ENCODE results near the gene HEXIM2.

Gene HEXIM2

DNA sequence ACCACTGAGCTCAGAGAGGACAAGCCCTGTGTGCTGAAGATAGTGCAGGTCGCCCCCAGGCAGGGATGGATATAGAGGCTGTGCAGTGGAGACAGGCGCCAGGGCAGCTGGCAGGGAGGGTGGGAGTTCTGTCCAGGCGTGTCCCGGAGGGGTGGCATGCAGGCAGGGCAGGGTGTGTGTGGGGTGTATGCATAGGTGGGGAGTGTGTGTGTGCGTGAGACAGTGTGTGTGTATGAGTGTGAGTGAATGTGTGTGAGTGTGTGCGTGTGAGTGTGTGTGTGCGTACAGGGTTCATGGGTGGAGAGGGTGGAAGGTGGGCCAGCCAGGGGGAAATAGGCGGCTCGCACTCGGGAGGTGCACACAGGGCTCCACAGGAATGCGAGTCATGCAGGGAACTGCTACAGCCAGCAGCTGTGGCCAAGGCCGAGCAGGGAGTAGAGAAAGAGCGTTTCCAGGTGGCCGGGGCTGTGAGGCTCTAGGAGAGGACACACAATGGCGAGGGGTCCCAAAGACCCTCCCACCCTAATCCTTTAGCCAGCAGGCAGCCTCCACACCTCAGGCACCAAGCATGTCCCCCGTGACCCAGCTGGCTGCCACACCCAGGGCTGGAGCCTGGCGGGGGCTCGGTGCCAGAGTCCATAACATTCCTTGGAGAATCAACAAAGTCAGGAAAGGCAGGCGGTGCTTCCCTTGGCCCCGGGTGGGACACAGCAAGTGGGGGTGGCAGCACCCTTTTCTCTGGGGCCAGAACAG lies 34.0 kb upstream of the HEXIM2 start:
- DNase-seq (ENCODE audit: low spot score): no peak

DNA sequence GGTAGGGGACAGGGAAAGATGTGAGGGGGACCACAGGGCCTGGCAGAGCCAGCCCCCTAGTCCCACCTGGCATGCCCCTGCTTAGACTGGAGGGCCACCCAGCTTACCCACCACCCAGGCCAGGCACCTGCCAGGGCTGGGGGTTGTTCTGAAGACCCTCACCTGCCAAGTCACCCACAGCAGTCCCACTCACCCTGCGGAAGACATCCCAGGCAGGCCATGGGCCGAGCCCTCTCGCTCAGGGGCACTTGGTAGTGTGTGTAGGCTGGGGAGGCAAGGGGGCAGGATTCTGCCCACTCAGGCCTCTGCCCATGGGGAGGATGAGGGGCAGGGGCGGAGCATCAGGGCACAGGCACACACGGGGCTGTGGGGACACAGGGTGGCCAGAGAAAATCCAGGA lies 33.3 kb upstream of the HEXIM2 start:
- DNase-seq (ENCODE audit: low spot score): no peak

DNA sequence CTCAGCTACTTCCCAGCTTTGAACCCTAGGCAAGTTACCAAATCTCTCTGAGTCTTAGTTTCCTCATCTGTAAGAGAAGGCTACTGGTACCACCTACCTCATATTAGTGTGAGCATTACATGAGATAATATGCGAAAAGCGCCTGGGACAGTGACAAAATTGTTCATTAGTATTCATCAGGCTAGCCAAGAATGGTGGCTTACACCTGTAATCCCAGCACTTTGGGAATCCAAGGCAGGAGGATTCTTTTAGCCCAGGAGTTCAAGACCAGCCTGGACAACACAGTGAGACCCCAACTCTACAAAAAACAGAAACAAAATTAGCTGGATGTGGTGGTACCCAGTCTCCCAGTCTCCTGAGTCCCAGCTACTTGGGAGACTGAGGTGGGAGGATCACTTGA lies 32.7 kb upstream of the HEXIM2 start:
- no peak for DNase-seq (ENCODE audit: low spot score)

DNA sequence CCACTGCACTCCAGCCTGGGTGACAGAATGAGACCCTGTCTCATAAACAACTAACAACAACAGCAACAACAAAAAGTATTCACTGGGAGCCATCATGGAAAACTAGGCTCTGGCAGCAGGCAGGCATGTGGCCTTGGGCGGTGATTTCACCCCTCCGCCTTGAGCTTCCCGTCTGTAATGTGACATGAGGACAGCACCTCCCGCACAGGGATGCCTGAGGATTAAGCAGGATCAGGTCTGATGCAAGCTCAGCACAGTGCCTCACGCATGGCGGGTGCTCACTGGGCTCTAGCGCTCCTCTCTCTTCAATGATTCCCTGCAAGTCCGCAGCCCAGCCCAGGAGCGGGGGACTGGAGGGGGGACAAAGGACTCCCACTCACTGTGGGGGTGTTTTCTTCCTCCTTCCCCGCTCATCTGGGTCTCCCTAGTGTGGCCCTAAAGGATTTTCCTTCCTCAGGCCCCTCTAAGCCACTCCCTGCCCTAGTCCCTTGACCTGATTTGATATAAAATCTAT lies 32.2 kb upstream of the HEXIM2 start:
- DNase-seq (ENCODE audit: low spot score): no peak

DNA sequence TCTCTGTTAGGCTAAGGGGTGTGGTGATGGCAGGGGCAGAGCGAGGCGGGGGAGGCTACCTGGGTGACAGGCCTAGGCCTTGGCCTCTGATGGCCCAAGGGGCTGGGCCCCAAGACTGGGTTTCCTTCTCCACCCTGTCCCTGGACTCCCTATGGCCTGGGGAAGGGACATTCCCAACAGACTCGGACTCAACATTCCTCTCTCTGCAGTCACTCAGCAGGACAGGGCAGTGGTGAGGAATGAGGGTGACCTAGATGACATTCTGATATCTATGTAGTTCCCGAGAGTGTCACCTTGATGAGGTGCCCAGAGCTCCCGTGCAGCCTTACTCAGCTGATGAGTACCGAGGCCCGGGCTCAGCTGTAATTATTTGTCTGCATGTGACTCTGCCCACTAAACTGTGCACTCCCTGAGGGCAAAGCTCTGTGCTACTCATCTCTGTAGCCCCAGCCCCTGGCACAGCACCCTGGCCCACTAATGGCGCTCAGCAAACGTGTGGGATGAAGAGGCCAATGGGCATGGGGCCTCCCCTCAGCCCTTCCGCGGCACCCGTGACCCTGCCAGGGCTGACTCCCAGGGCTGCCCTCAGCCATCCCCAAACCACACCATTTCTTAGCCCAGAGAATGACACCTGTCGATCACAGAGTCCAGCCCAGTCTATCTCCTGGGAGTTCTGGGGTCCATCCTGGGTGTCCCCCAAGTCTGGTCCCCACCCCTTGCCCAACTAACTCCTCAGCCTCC lies 31.6 kb upstream of the HEXIM2 start:
- no peak for DNase-seq (ENCODE audit: low spot score)

DNA sequence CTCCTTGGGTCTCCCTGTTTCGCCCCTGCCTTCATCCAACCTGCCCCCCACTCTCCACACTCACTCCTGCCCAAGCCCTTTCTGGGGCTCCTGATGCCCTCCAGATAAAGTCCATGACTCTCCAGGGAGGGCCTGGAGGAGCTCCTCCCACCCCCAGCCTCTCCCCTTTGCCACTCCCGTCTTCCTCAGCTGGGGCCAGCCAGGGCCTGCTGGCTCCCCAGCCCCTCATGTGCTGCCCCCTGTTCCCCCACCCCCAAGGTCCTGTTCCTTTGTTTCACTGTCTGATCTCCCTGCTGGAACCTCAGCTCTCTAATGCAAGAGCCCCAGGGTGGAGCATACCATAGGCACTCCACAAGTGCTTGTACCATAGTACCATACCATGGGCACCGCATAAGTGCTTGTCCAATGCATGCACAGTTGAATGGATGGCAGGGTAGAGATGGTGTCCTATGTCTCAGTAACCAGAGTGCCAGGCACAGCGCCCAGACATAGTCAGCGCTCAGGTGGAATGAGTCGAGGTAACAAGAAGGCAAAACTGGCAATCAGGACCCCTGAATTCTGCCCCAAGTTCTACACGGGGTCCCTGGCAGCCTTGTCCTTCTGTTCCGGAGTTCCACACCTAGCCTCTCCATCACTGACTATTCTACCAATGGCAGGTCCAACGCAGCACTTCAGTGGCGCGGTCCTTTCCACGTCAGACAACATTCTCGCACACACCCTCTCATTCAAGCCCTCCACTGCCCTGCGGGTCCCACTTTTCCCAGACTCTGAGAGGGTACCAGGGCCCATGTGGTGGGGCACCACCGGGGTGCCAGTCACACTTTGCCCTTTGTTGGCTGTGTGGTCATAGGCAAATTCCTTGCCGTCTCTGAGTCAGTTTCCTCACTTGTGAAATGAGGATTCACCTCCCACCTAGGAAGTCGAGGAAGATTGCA lies 30.7 kb upstream of the HEXIM2 start:
- DNase-seq (ENCODE audit: low spot score): no peak

DNA sequence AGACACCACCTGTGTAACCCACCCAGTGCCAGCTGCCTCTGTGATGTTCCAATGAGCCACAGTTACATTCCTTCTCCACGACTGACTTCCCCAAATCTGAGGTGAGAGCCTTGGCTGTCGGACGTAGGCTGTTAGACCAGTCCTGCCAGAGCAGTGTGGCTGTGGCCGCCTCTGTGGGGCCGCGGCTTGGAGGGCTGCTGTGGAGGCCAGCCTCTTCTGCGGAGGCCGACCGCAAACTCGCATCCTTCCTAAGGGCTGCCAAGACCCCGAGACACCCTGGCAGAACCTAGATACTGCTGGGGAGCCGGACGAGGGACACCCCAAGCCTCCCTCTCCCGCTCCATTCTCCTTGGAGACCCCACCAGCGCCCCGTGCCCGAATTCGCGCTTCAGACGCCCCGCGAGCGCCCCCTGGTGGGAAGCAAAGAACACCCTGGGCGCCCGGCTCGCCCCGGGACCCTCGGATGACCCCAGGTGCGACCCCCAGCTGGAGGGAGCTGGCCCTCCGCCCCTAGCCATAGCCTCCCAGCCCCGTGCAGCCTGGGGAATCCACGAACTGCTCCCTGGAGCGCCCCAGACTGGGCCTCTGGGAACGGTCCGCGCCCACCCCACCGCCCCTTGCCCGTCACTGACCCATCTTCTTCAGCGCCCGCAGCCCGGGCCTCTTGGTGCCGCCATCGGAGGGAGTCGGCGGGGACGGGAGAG lies 29.9 kb upstream of the HEXIM2 start:
- DNase-seq (ENCODE audit: low spot score): peak; percentile 49

DNA sequence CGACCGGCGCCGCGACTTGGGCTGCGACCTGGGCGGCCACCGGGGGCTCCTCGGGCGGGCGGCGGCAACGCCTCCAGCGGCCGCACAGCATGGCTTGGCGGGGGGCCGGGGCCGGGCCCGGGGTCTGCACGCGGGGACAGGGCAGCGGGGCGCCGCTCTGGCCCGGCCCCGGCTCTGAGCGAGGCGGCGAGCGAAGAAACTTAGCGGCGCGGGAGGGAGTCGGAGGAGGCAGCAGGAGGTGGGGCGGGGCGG lies 29.4 kb upstream of the HEXIM2 start, which contains the start of gene PLCD3:
TSS of gene PLCD3 (minus strand) at position 196 of the 252 bp plus-strand sequence. CDS start at position 91, 105 bp downstream.
- DNase-seq (ENCODE audit: low spot score): no peak

DNA sequence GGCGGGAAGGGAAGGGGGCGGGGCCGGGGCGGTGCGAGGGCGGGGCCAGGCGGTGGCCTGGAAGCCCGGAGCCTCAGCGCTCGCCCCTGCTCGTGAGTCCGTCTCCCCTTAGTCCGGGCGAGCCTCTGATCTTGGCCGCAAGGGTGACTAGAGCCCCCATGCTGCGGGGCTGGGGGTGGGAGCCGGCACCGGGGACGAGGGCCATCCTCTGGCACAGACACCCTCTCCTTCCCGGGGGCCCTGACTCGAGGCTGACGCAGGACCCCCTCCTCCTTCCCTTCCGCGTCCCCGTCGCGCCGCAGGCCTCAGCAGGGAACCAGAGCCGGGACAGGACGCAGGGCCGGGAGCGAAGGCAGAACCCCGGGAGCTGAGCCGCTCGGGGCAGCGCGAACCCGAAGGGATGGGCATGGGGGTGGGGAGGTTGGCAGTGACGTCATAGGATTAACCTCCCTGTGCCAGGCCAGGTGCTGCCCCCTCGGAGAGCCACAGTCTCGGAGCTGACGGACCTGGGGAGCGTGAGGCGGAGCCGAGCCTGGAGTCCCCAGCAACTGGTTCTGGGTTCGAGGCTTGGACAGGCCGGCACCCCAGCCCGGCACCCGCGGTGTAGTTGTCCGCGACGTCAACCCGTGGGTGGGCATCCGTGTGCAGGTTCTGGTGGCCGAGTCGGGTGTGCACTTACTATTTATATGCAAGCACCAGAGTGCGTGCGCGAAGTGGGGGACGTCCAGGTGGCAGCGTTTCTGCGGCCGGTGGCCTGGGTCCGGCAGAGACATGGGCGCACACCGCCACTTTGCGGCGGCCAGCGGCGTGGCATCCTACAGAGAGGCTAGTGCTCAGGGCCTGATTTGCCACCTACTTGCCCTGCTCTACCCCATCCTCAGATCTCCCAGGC lies 28.9 kb upstream of the HEXIM2 start:
- DNase-seq (ENCODE audit: low spot score): peak; percentile 93

DNA sequence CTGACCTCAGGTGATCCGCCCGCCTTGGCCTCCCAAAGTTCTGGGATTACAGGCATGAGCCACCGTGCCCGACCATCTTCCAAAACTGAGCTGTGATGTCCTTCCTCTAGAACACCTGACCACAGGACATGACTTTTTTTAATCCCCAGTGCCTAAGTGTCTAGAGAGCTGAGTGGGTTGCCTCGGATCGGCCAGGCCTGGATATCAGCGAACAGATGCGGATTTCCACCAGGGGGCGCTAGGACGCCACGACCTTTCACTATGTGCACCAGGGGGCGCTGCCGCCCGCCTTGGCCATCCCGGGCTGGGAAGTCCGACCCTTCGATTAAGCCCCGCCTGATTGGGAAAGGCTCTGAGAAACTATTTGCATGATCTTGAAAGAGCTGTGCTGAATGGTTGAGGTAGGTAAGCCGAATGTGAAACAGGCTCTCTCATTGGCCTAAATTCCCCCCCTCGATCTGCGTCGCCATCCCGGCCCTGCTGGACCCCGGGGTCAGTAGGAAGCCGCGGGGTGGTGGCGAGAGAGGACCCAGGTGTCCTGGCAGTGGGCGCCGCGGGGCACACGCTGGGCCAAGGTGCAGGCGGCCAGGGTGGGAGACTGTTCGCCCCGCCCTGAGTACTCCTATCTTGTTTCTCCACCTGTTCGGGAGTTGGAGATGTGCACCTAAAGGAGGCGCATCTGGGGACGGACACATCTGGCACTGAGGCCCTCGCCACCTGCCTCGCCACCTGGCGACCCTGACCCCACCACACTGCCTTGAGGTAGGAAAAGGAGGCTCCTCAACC lies 26.3 kb upstream of the HEXIM2 start, which contains the start of gene ACBD4:
TSS of gene ACBD4 (plus strand) at position 496 of the 786 bp plus-strand sequence. CDS start 458 bp downstream, outside the sequence.
- DNase-seq (ENCODE audit: low spot score): peak; percentile 96

DNA sequence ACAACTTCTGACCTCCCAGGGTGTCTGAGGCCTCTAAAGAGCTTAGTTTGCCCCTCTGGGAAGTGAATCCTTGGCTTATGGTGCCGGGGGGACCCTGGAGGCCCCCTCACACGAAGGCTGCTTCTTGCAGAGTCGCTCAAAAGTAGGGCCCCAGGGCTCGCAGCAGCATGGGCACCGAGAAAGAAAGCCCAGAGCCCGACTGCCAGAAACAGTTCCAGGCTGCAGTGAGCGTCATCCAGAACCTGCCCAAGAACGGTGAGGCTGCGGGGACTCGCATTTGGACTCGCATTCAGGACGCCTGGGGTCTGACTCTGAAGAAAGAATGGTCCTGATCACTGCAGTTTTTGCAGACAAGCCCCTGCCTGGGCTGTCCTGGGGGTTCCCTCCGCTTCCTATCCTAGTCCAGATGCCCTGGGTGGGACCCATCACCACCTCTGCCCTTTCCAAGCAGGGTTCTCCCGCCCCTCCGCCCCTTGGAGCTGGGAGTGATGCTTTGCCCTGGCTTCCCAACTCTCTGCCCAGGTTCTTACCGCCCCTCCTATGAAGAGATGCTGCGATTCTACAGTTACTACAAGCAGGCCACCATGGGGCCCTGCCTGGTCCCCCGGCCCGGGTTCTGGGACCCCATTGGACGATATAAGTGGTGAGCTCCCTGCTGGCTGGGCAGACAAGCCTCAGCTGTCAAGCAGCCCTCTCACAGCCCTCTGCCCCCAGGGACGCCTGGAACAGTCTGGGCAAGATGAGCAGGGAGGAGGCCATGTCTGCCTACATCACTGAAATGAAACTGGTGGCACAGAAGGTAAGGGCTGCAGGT lies 25.5 kb upstream of the HEXIM2 start:
- no peak for DNase-seq (ENCODE audit: low spot score)

DNA sequence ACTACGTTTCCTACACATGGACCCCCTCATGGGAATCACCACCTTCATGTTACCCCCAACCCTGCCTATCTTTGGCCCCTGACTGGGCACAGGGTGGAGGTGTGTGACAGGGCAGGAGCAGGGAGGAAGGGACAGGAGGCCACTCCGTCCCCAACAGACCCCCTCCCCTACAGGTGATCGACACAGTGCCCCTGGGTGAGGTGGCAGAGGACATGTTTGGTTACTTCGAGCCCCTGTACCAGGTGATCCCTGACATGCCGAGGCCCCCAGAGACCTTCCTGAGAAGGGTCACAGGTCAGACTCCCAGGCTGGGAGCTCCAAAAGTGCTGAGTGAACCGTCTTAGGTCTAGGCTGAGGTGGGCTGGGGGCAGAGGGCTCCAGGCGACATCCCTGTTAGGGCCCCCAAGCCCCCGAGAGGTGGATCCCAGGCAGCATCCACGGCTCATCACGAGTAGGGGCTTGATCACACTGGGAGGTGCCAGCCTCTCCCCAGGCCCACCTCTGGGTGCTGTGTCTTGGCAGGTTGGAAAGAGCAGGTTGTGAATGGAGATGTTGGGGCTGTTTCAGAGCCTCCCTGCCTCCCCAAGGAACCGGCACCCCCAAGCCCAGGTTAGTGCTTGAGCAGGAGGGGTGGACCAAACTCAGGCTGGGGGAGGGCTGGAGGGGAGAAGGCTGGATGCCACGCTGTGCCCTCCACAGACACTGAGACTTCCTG lies 24.7 kb upstream of the HEXIM2 start:
- DNase-seq (ENCODE audit: low spot score): no peak

DNA sequence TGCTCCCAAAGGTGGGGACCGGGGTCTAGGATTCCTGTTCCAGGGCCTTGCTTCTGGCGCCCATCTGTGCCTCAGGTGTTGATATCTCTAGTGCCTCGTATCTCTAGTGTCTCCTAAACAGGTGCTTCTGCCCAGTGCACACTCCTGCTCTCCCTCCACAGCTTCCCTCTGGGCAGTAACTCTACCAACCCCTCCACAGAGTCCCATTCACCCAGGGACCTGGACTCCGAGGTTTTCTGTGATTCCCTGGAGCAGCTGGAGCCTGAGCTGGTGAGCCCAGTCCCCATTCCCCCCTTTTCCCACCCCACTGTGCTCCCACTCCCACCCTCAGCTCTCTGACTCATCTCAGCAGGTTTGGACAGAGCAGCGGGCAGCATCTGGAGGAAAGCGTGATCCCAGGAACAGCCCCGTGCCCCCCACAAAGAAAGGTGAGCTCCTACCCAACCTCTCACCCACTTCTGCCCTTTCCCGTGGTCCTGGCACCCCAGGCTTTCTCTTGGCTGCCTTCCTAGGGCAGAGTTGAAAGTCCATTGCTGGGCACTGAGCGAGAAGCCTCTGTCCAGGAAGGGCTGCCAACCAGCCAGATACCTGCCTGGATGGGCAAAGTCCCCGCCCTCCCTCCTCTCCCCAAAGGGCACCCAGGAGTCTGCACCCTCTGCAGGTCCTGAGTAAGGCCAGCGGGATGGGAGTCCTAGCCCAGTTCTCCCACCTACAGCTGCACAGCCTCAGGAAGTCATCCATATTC lies 23.9 kb upstream of the HEXIM2 start:
- no peak for DNase-seq (ENCODE audit: low spot score)

DNA sequence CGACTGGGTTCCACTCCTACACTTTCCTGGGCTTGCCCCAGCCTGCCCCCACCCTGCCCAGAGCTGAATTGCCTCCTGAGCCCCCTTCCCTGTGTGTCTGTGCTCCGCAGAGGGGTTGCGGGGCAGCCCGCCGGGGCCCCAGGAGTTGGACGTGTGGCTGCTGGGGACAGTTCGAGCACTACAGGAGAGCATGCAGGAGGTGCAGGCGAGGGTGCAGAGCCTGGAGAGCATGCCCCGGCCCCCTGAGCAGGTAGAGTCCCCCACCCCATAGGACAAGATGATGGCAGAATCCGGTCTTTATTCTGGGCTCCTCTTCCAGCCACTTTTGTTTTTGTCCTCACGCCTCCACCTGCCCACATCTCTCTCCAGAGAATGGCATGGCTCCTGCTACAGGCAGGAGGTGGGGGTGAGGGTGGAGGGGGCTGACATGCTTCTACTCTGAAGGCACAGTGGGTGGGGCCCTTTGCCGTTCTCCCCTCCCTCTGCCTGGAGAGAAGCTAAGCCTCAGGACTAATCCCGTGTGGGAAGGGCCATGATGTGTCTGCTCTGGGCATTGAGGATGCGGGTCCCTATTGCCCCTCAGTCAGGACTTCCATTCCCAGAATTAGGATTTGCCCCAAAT lies 22.7 kb upstream of the HEXIM2 start:
- no peak for DNase-seq (ENCODE audit: low spot score)

DNA sequence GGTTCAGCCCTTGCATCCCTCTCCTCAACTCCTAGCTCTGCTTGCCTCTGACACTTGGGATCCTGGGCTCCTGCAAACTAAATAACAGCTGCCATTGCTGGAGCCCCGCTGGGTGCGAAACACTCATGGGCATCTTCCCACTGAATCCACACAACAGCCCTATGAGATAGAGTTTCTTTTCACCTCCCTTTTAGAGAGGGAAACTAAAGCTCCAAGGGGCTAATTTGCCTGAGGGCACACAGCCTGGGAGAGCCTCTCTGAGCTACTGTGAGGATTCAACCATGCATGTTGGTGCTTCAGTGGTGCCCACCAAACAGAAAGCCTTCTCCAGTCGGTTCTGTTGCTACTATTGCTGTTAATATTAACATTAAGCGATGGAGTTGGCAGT lies 22.1 kb upstream of the HEXIM2 start:
- DNase-seq (ENCODE audit: low spot score): no peak

DNA sequence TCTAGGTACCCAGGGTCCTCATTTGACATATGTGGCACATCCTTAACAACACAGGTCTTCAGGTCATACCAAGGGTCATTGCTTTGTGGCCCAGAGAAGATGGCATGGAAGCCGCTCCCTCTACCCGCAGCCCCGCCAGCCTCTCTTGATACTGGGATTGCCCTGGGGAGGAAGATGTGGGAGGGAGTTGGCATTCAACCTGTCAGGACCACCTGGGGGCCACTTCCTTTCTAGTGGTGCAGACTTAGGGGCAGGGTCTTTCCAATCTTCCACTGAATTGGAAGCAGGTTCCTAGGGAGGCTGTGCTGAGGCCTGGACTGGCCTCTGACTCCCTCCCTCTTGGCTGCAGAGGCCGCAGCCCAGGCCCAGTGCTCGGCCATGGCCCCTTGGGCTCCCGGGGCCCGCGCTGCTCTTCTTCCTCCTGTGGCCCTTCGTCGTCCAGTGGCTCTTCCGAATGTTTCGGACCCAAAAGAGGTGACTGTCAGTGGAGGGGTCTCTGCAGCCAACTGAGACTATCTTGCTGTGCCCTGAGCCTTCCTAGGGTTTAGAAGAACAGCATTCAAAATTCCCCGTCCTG lies 18.5 kb upstream of the HEXIM2 start:
- DNase-seq (ENCODE audit: low spot score): no peak

DNA sequence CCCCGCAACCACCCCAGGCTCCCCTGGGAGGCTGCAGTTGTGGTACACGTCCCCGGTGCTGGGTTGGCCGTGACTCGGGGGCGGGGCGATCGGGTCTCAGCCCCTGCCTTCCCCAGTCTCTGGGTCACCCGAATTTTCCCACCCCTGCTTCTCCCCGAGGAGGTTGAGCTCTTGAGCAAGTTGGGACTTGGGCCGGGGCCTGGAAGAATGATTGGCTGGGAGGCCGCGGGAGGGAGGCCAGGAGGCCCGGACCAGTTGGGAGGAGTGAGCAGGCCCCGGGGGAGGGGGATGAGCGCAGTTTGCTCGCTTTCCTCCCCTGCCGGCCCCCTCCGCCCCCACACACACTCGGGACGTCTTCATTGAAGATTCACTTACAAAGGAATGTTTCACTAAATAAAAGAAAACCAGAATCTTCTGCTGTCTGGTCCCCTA lies 17.9 kb upstream of the HEXIM2 start:
- DNase-seq (ENCODE audit: low spot score): peak; percentile 40
